GM12892 (cell line): ENCODE results near the gene TBX15.

ENCODE experiments used
- POLR2A ChIP-seq: IDR thresholded peaks from 2 replicates; pipeline ENCODE4 v1.6.1; 2011; ENCODE audit warnings: low read depth, low read length, control low read depth
- POLR2AphosphoS5 ChIP-seq: IDR thresholded peaks from 2 replicates; pipeline ENCODE4 v1.6.1; 2011; ENCODE audit warnings: low read depth, low read length, control low read depth
- TAF1 ChIP-seq: IDR thresholded peaks from 2 replicates; pipeline ENCODE4 v1.6.1; 2011; ENCODE audit warnings: low read depth, mild to moderate bottlenecking, control low read depth, low read length, borderline replicate concordance

GRCh38 chr1:118990513-118991152 lies 2.5 kb upstream of the TBX15 start:
- TF ChIP-seq POLR2A (no peak), POLR2AphosphoS5 (no peak), TAF1 (no peak)
